Adrenal gland (tissue), 12 donors: ENCODE data around the gene MRGPRF. TPM values are rescaled to one million over a fixed set of nuclear protein-coding genes. Genes with fewer than 3 reads are reported as not detected.

Experiments
- DNase-seq, 7 donors: peaks; one replicate each; pipeline ENCODE4 v3.0.0-alpha.2; 2019 to 2020
- H3K27ac ChIP-seq, 5 donors: fragments of 200-600 bp; sonication (generic) in 4 of 5; 1 replicate in 3 of 5; 2 replicates in 2 of 5; pipeline versions ENCODE4 v1.5.1 to v1.8.0; 2016 to 2020; ENCODE audit warnings: mild to moderate bottlenecking in 1 of 5
- H3K27me3 ChIP-seq: fragments of 200-600 bp; 2 replicates; pipeline ENCODE4 v1.8.0; 2021
- H3K36me3 ChIP-seq, 2 donors: fragments of 200-600 bp; replicated peaks in 1 of 2; 1 replicate in 1 of 2; 2 replicates in 1 of 2; pipeline versions ENCODE4 v1.5.1 to v1.8.0; 2018 to 2022
- H3K4me1 ChIP-seq, 2 donors: fragments of 200-600 bp; replicated peaks in 1 of 2; 1 replicate in 1 of 2; 2 replicates in 1 of 2; pipeline versions ENCODE4 v1.5.1 to v1.8.0; 2018 to 2021
- H3K4me3 ChIP-seq, 4 donors: fragments of 200-600 bp; sonication (generic) in 3 of 4; one replicate each; pipeline ENCODE4 v1.5.1; 2016 to 2018
- H3K9me3 ChIP-seq, 3 donors: fragments of 200-600 bp; sonication (generic) in 1 of 3; replicated peaks in 1 of 3; 1 replicate in 2 of 3; 2 replicates in 1 of 3; pipeline versions ENCODE4 v1.5.1 to v1.8.0; 2016 to 2021
- CTCF ChIP-seq, 6 experiments: fragments of 450-650 bp in 4 of 6; fragments of 200-600 bp in 2 of 6; sonication (generic) in 1 of 6; IDR thresholded peaks; 1 replicate in 5 of 6; 2 replicates in 1 of 6; pipeline versions ENCODE4 v1.5.1 to v1.8.0; 2016 to 2021; ENCODE audit warnings: antibody characterized with exemption in 6 of 6, mild to moderate bottlenecking in 2 of 6, moderate library complexity in 1 of 6
- POLR2A ChIP-seq, 2 donors: fragments of 450-650 bp; IDR thresholded peaks; one replicate each; pipeline ENCODE4 v1.6.1; 2017; ENCODE audit warnings: antibody characterized with exemption in 2 of 2, mild to moderate bottlenecking in 2 of 2, moderate library complexity in 1 of 2
- WGBS, 4 donors: extraction: QIAGEN DNeasy Blood & Tissue Kit in 2 of 4; methylation state at CpG; one replicate each; pipeline versions ENCODE4 v1.1.5 to v1.1.7; 2013 to 2017; 5-methylcytosine and 5-hydroxymethylcytosine counted together
- intact Hi-C, 2 donors: fragments of 100-400 bp; cut with DNase I; formaldehyde crosslinking; loops; one replicate each; pipeline versions ENCODE4 v1.14.1 to v1.15.0; 2022 to 2023
- polyA plus RNA-seq, 3 donors: library from polyadenylated mRNA; stranded (reverse); fragments of 200-250 nt in 2 of 3; fragments of 350-450 nt in 1 of 3; fragmentation: Illumina TruSeq in 1 of 3; extraction: RNeasy Lipid Tissue Mini Kit (QIAGEN cat#74804) in 1 of 3; gene quantifications; one replicate each; pipeline ENCODE4 v1.2.3, GENCODE V29; 2013 to 2014
- total RNA-seq, 9 donors: library from RNA; depleted of rRNA in 4 of 9; stranded (reverse); fragments of >200 nt in 4 of 9; fragments of 120-200 nt in 1 of 9; fragmentation: NEBNext Ultra II Directional in 1 of 9; extraction: Animal tissue kit (Norgen Biotek cat#: 25700) in 1 of 9; gene quantifications; one replicate each; pipeline versions ENCODE4 v1.1.0 to v1.2.4, GENCODE V29; 2013 to 2023
- donor health status: healthy with polysubstance abuse.
- donor health status: Bipolar disorder and iron deficiency.
- donor health status: DM: yes; HTN: yes; CAD: no.
- donor health status: DM: no; HTN: no; CAD: no.
- donor health status: DM: no; HTN: no; CAD: no.
- donor health status: DM: yes; HTN: yes; CAD: no.

The MRGPRF gene
- total and polyA plus RNA-seq, 12 donors = 0.33 to 14.6 (median 4.3) TPM

GRCh38 chr11:69040051-69040450 is 27.0 kb upstream of the MRGPRF start:
- no peaks in the 10 kb centered on the region for H3K9me3 ChIP-seq
- no peak overlapping the region for H3K27ac ChIP-seq
- no peaks in the 10 kb centered on the region for H3K27me3 ChIP-seq
- TF ChIP-seq POLR2A (IDR thresholded peaks at IDR 0.05) = no peak
- no peak for TF ChIP-seq CTCF (IDR thresholded peaks at IDR 0.05)
- H3K4me3 ChIP-seq = no peak overlapping the region
- H3K36me3 ChIP-seq = no peaks in the 10 kb centered on the region
- no peak for DNase-seq
- WGBS, 4 donors = 80 to 90% (median 84%) methylated on average over 3 to 6 of the region's 6 CpGs
- H3K4me1 ChIP-seq = no peaks in the 10 kb centered on the region
- intact Hi-C loops = no loop called here

- no peaks in the 10 kb centered on the region for H3K36me3 ChIP-seq
- intact Hi-C loops = no loop called here
- no peak overlapping the region for H3K27ac ChIP-seq
- H3K27me3 ChIP-seq = no peaks in the 10 kb centered on the region
- WGBS, 4 donors = 88 to 100% (median 93%) methylated on average over 1 of the region's 1 CpG
- no peaks in the 10 kb centered on the region for H3K9me3 ChIP-seq
- H3K4me3 ChIP-seq = no peak overlapping the region
- no peak for DNase-seq
- no peak for TF ChIP-seq CTCF (IDR thresholded peaks at IDR 0.05)
- TF ChIP-seq POLR2A (IDR thresholded peaks at IDR 0.05) = no peak
- no peaks in the 10 kb centered on the region for H3K4me1 ChIP-seq
Measured at GRCh38 chr11:69039501-69039900, 26.5 kb upstream of the MRGPRF start.

- H3K4me1 ChIP-seq = no peaks in the 10 kb centered on the region
- no peaks in the 10 kb centered on the region for H3K9me3 ChIP-seq
- no peaks in the 10 kb centered on the region for H3K36me3 ChIP-seq
- no peak overlapping the region for H3K27ac ChIP-seq
- intact Hi-C loops = no loop called here
- TF ChIP-seq CTCF (IDR thresholded peaks at IDR 0.05) (no peak), POLR2A (IDR thresholded peaks at IDR 0.05) (no peak)
- H3K27me3 ChIP-seq = no peaks in the 10 kb centered on the region
- no peak for DNase-seq
- WGBS, 4 donors = 80 to 87% (median 83%) methylated on average over 7 to 8 of the region's 8 CpGs
- no peak overlapping the region for H3K4me3 ChIP-seq
Measured at GRCh38 chr11:69037544-69037943, 24.5 kb upstream of the MRGPRF start.

- 83 to 88% (median 85%) methylated on average over 13 to 18 of the region's 18 CpGs for WGBS, 4 donors
- no peak for DNase-seq
- no peaks in the 10 kb centered on the region for H3K9me3 ChIP-seq
- no peak overlapping the region for H3K27ac ChIP-seq
- H3K36me3 ChIP-seq = no peaks in the 10 kb centered on the region
- H3K4me3 ChIP-seq = no peak overlapping the region
- H3K4me1 ChIP-seq = no peaks in the 10 kb centered on the region
- intact Hi-C loops = no loop called here
- H3K27me3 ChIP-seq = no peaks in the 10 kb centered on the region
- TF ChIP-seq CTCF (IDR thresholded peaks at IDR 0.05) (no peak), POLR2A (IDR thresholded peaks at IDR 0.05) (no peak)
Measured at GRCh38 chr11:69037074-69037473, 24.0 kb upstream of the MRGPRF start.
